Measurements from ENCODE around the gene ERC1.

The ERC1 gene

DNA sequence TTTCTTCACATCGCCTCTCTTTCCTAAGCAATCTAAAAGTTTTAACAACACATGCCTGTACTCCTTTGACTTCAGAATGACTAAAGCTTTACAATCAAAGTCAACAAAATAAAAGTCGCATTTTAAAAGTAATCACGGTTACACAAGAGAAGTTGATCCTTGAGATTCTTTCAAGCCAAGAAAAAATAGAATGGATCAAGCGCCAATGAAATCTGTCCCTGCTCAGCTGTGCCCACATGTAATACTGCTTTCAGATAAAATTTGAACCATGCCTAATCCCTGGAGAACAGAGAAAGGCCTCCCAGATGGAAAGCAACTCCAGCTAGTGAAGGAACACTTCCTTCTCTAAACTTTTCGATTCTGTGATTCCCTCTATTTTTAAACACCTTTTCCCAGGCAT is 490.3 kb downstream of the ERC1 start:
- peak in 1 of 2 donors; percentile 59 for DNase-seq (ENCODE audit: low read depth in 2 of 2)
- TF ChIP-seq, protein P1, sequence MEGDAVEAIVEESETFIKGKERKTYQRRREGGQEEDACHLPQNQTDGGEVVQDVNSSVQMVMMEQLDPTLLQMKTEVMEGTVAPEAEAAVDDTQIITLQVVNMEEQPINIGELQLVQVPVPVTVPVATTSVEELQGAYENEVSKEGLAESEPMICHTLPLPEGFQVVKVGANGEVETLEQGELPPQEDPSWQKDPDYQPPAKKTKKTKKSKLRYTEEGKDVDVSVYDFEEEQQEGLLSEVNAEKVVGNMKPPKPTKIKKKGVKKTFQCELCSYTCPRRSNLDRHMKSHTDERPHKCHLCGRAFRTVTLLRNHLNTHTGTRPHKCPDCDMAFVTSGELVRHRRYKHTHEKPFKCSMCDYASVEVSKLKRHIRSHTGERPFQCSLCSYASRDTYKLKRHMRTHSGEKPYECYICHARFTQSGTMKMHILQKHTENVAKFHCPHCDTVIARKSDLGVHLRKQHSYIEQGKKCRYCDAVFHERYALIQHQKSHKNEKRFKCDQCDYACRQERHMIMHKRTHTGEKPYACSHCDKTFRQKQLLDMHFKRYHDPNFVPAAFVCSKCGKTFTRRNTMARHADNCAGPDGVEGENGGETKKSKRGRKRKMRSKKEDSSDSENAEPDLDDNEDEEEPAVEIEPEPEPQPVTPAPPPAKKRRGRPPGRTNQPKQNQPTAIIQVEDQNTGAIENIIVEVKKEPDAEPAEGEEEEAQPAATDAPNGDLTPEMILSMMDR (IDR thresholded peaks at IDR 0.05; ENCODE audit: low read depth, low read length) = no peak

DNA sequence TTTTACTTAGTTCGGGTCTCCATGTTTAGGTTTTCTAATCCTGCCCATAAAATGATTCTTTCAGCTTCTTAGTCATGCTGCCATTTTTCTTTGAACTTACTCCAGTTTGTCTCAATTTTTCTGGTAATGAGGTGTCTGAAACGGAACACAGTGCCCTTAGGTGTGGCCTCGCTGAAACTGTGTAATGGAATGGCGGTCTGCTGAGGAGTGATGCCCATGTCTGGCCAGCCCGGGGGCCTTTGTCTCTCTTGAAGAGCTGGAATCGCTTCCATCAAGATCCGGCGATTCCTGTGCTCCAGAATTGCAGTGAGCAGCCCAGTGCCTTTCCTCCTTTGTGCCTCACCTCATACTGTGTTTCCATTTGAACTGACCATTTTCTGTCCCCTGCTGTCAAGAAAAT is 490.9 kb downstream of the ERC1 start:
- H3K4me3 ChIP-seq (replicated peaks in 1 of 2; ENCODE audit: low read depth in 2 of 2, low read length in 2 of 2) = no peak overlapping the region

More for the DNA sequence above, 490.3 kb downstream of the ERC1 start:
- no peak overlapping the region for H3K4me3 ChIP-seq (replicated peaks in 1 of 2; ENCODE audit: low read depth in 2 of 2, low read length in 2 of 2)

DNA sequence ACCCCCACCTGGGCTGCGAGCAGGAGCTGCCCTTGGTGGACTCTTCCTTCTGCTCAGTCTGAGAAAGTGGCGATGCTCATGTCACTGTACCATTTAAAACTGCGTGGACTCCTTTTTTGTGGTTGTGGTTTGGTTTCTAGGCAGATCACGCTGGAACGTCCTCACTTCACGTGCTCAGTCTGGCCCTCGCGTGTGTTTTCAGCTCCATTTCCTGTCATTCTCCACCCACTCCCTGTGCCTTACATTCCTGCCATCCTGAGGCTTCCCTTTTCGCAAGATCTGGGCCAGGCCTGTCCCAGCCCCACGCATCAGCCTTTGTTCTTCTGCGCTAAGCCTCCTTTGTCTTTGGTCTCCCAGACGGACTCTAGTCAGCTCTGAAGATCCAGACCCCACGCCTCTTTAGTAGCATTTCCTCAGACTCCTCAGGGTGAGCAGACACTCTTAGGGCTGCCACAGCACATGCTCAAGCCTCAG is 497.9 kb downstream of the ERC1 start:
- no peak overlapping the region for H3K4me3 ChIP-seq (replicated peaks in 1 of 2; ENCODE audit: low read depth in 2 of 2, low read length in 2 of 2)
- TF ChIP-seq, protein P1 (IDR thresholded peaks at IDR 0.05; ENCODE audit: low read depth, low read length) = no peak
- peak; percentile 69 to 75 for DNase-seq (ENCODE audit: low read depth in 2 of 2)

More for the DNA sequence above, 490.9 kb downstream of the ERC1 start:
- no peak for DNase-seq (ENCODE audit: low read depth in 2 of 2)
- TF ChIP-seq, protein P1 (IDR thresholded peaks at IDR 0.05; ENCODE audit: low read depth, low read length) = no peak

DNA sequence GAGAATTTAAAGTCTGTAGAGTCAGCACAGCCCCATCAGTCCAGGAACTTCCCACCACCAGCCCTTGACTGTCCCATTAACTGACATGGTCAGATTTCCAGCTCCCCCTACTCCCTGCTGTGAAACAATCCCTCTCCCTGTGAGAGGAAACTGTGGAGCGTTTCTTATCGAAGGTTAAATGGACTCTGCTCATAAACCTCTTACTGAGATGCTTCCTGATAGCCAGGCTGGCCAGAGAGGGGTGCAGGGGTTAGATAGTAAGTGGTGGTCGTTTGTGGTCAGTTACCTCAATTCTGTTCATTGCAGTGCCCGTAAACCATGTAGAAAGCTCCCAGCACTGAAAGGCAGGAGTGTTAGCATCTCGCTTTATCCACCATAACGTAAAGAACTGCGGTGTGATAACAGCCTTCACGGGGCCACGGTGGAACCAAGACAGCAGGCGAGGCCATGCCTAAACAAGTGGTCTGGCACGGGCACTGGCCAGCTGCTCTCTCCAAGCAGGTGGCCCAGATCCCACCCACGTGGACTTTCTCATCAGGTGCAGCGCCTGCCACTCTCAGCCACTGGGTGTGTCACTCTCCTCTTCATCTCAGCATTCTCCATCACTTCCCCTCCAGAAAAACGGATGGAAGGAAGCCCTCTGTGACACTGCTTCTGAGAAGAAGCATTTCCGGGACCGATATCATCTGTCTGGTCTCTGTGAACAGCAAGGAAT is 501.1 kb downstream of the ERC1 start:
- DNase-seq (ENCODE audit: low read depth in 2 of 2) = no peak
- TF ChIP-seq, protein P1 (IDR thresholded peaks at IDR 0.05; ENCODE audit: low read depth, low read length) = no peak
- H3K4me3 ChIP-seq (replicated peaks in 1 of 2; ENCODE audit: low read depth in 2 of 2, low read length in 2 of 2) = no peak overlapping the region

DNA sequence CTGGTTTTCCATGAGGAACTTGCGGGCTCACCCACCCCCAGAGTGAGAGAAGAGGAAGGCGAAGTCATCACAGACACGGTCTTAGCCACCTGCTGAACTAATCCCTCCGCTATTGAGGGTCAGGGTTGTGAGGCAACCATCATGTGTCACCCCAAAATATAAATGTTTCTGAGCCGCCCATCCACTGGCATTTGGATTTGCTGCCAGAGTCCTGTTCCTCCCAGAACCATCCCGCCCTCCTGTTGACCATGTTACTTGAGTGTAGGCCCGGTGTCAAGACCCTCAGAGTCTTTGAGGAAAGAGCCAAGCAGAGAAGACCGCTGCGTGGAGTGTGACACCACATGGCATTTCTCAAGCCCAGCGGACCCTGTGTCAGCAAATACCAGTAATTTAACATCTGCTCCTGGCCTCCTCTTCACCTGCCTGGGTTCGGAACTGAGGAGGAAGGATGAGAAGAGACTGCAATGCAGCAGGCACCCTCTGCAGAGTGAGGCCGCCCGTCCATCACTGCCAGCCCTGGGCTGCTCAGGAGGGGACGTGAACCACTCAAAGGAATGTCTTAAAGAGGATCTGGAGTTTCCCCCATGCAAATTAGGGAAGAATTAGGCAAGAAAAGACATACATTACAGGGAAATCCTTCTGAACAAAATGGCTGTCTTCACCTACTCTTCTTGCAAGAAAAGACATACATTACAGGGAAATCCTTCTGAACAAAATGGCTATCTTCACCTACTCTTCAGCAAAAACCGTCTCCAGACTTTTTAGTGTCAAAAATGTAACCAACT is 502.9 kb downstream of the ERC1 start:
- H3K4me3 ChIP-seq (replicated peaks in 1 of 2; ENCODE audit: low read depth in 2 of 2, low read length in 2 of 2) = no peak overlapping the region
- TF ChIP-seq, protein P1 (IDR thresholded peaks at IDR 0.05; ENCODE audit: low read depth, low read length) = no peak
- no peak for DNase-seq (ENCODE audit: low read depth in 2 of 2)

DNA sequence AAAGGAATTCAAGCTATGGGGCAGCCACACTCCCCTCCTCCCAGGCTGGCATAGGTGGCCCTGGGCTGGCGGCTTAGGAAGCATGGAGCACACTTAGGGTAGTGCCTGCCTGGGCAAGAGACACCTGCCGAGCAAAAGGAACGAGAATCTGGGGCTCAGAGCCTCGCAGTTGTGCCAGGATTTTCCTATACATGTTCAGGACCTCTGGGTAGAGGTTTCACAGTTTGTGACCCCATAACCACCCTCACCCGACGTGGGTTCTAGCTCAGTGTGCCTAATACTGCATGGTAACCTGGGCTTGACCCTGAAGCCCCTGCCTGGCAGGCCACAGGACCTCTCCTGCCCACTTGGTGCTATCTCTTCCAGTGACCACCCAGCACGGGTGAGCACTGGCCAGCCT is 503.8 kb downstream of the ERC1 start:
- DNase-seq (ENCODE audit: low read depth in 2 of 2) = no peak
- TF ChIP-seq, protein P1 (IDR thresholded peaks at IDR 0.05; ENCODE audit: low read depth, low read length) = no peak
- H3K4me3 ChIP-seq (replicated peaks in 1 of 2; ENCODE audit: low read depth in 2 of 2, low read length in 2 of 2) = no peak overlapping the region

All from cardiac fibroblast (primary cell).